Mesendoderm (in vitro differentiated cells): ENCODE data around the gene PLD4.

ENCODE experiments used
- DNase-seq: peaks from one replicate; pipeline ENCODE4 v3.0.0; 2013
- H2AK5ac ChIP-seq: 2 replicates; pipeline ENCODE4 v1.6.1; 2013; ENCODE audit warnings: low read length, inconsistent platforms
- H2BK120ac ChIP-seq: 2 replicates; pipeline ENCODE4 v1.6.1; 2013; ENCODE audit warnings: low read depth, mild to moderate bottlenecking, low read length, moderate library complexity, mixed read lengths
- H2BK15ac ChIP-seq: replicated peaks from 2 replicates; pipeline ENCODE4 v1.6.1; 2013; ENCODE audit warnings: low read depth, mild to moderate bottlenecking, moderate library complexity
- H2BK5ac ChIP-seq: 2 replicates; pipeline ENCODE4 v1.6.1; 2013; ENCODE audit warnings: low read length, inconsistent platforms
- H3K18ac ChIP-seq: 2 replicates; pipeline ENCODE4 v1.6.1; 2013; ENCODE audit warnings: mild to moderate bottlenecking, low read length, mixed read lengths
- H3K23ac ChIP-seq: one replicate; pipeline ENCODE4 v1.6.1; 2013; ENCODE audit warnings: low read length
- H3K27ac ChIP-seq: 2 replicates; pipeline ENCODE4 v1.5.1; 2013; ENCODE audit warnings: low read depth, mild to moderate bottlenecking, inconsistent platforms, low read length, moderate library complexity
- H3K27me3 ChIP-seq: 2 replicates; pipeline ENCODE4 v1.6.1; 2013; ENCODE audit warnings: low read length, control low read depth, mild to moderate bottlenecking, inconsistent platforms; ENCODE audit not compliant: insufficient read depth, poor library complexity
- H3K36me3 ChIP-seq: 2 replicates; pipeline ENCODE4 v1.6.1; 2013; ENCODE audit warnings: low read length, inconsistent platforms; ENCODE audit not compliant: control insufficient read depth, insufficient read depth
- H3K4ac ChIP-seq: one replicate; pipeline ENCODE4 v1.6.1; 2013; ENCODE audit warnings: low read depth, mild to moderate bottlenecking, low read length, moderate library complexity
- H3K4me1 ChIP-seq: 2 replicates; pipeline ENCODE4 v1.6.1; 2013; ENCODE audit warnings: low read depth, low read length, inconsistent platforms; ENCODE audit not compliant: control insufficient read depth
- H3K4me2 ChIP-seq: 2 replicates; pipeline ENCODE4 v1.6.1; 2013; ENCODE audit warnings: low read length
- H3K4me3 ChIP-seq: 2 replicates; pipeline ENCODE4 v1.5.1; 2013; ENCODE audit warnings: mild to moderate bottlenecking, low read length
- H3K56ac ChIP-seq: one replicate; pipeline ENCODE4 v1.6.1; 2013; ENCODE audit warnings: low read length
- H3K79me1 ChIP-seq: 2 replicates; pipeline ENCODE4 v1.6.1; 2013; ENCODE audit warnings: low read length, inconsistent platforms
- H3K79me2 ChIP-seq: 2 replicates; pipeline ENCODE4 v1.6.1; 2013; ENCODE audit warnings: mild to moderate bottlenecking, low read length; ENCODE audit not compliant: control insufficient read depth, insufficient read depth
- H3K9ac ChIP-seq: 2 replicates; pipeline ENCODE4 v1.6.1; 2013; ENCODE audit warnings: low read length, inconsistent platforms
- H4K5ac ChIP-seq: one replicate; pipeline ENCODE4 v1.6.1; 2013; ENCODE audit warnings: low read length
- H4K8ac ChIP-seq: one replicate; pipeline ENCODE4 v1.6.1; 2013; ENCODE audit warnings: low read depth, mild to moderate bottlenecking, control low read depth, low read length, moderate library complexity
- WGBS: extraction: QIAGEN DNeasy Blood & Tissue Kit; methylation state at CpG from one replicate; pipeline ENCODE4 v1.1.7; 2013; ENCODE audit warnings: low lambda C conversion rate, missing lambda C conversion rate; ENCODE audit not compliant: insufficient coverage; ENCODE audit errors: extremely low coverage; 5-methylcytosine and 5-hydroxymethylcytosine counted together

The PLD4 gene

GRCh38 chr14:104932676-104933631, 8.3 kb downstream of the PLD4 start:
- Histone ChIP-seq H3K9ac (peak overlapping the region; percentile 21), H3K4ac (peak overlapping the region; percentile 22), H3K23ac (no peak overlapping the region), H3K18ac (peak overlapping the region; percentile 15), H3K56ac (peak overlapping the region; percentile 56), H3K36me3 (no peaks in the 10 kb centered on the region), H4K8ac (no peak overlapping the region), H3K79me1 (no peaks in the 10 kb centered on the region), H2BK15ac (no peak overlapping the region), H2AK5ac (no peak overlapping the region), H3K79me2 (no peaks in the 10 kb centered on the region), H3K4me3 (no peak overlapping the region), H3K27ac (no peak overlapping the region), H3K4me2 (peak overlapping the region; percentile 18), H3K4me1 (no peaks in the 10 kb centered on the region), H2BK5ac (no peak overlapping the region), H3K27me3 (peaks cover 33% of the 10 kb centered on the region), H4K5ac (no peak overlapping the region), H2BK120ac (no peak overlapping the region)
- WGBS = no CpG with 5 or more reads among the region's 100 CpGs
- peak; percentile 77 for DNase-seq

GRCh38 chr14:104933746-104934733, 9.4 kb downstream of the PLD4 start:
- no CpG with 5 or more reads among the region's 42 CpGs for WGBS
- Histone ChIP-seq H3K18ac (no peak overlapping the region), H2BK15ac (no peak overlapping the region), H4K8ac (no peak overlapping the region), H3K27ac (no peak overlapping the region), H3K27me3 (peaks cover 34% of the 10 kb centered on the region), H3K4ac (no peak overlapping the region), H3K36me3 (no peaks in the 10 kb centered on the region), H2AK5ac (no peak overlapping the region), H3K4me1 (no peaks in the 10 kb centered on the region), H3K4me3 (no peak overlapping the region), H3K9ac (no peak overlapping the region), H3K4me2 (no peak overlapping the region), H3K79me2 (no peaks in the 10 kb centered on the region), H3K23ac (no peak overlapping the region), H2BK120ac (no peak overlapping the region), H3K56ac (no peak overlapping the region), H4K5ac (no peak overlapping the region), H2BK5ac (no peak overlapping the region), H3K79me1 (no peaks in the 10 kb centered on the region)
- no peak for DNase-seq

GRCh38 chr14:104935026-104935650, 10.5 kb downstream of the PLD4 start:
- no peak overlapping the region for H3K4me2 ChIP-seq
- H3K27ac ChIP-seq = no peak overlapping the region
- H3K56ac ChIP-seq = no peak overlapping the region
- H3K27me3 ChIP-seq = peaks cover 31% of the 10 kb centered on the region
- H3K4ac ChIP-seq = no peak overlapping the region
- no peak overlapping the region for H2AK5ac ChIP-seq
- no peaks in the 10 kb centered on the region for H3K79me1 ChIP-seq
- no peak overlapping the region for H3K4me3 ChIP-seq
- H4K8ac ChIP-seq = no peak overlapping the region
- no peaks in the 10 kb centered on the region for H3K36me3 ChIP-seq
- no peaks in the 10 kb centered on the region for H3K79me2 ChIP-seq
- H3K4me1 ChIP-seq = no peaks in the 10 kb centered on the region
- no peak overlapping the region for H2BK5ac ChIP-seq
- H3K23ac ChIP-seq = no peak overlapping the region
- no peak overlapping the region for H2BK120ac ChIP-seq
- no CpG with 5 or more reads among the region's 3 CpGs for WGBS
- DNase-seq = no peak
- H4K5ac ChIP-seq = no peak overlapping the region
- H3K9ac ChIP-seq = no peak overlapping the region
- H2BK15ac ChIP-seq = no peak overlapping the region
- H3K18ac ChIP-seq = no peak overlapping the region

- no peak overlapping the region for H3K4ac ChIP-seq
- no peak for DNase-seq
- no peak overlapping the region for H4K8ac ChIP-seq
These were observed 11.3 kb downstream of the PLD4 start for GRCh38 chr14:104935955-104936354.

GRCh38 chr14:104936361-104937155, 11.9 kb downstream of the PLD4 start:
- Histone ChIP-seq H3K27ac (no peak overlapping the region), H2BK5ac (no peak overlapping the region), H4K5ac (no peak overlapping the region), H3K9ac (no peak overlapping the region), H3K4me2 (no peak overlapping the region), H4K8ac (no peak overlapping the region), H2BK120ac (no peak overlapping the region), H2BK15ac (no peak overlapping the region), H3K79me2 (no peaks in the 10 kb centered on the region), H3K4me3 (no peak overlapping the region), H3K27me3 (peaks cover 28% of the 10 kb centered on the region), H3K4me1 (no peaks in the 10 kb centered on the region), H3K79me1 (no peaks in the 10 kb centered on the region), H3K23ac (no peak overlapping the region), H3K56ac (no peak overlapping the region), H3K36me3 (no peaks in the 10 kb centered on the region), H3K18ac (no peak overlapping the region), H3K4ac (no peak overlapping the region), H2AK5ac (no peak overlapping the region)
- DNase-seq = no peak
- WGBS = no CpG with 5 or more reads among the region's 10 CpGs

More at GRCh38 chr14:104935955-104936354, 11.3 kb downstream of the PLD4 start:
- Histone ChIP-seq H2BK15ac (no peak overlapping the region), H3K4me1 (no peaks in the 10 kb centered on the region), H3K27me3 (peaks cover 30% of the 10 kb centered on the region), H4K5ac (no peak overlapping the region), H3K56ac (no peak overlapping the region), H3K4me2 (no peak overlapping the region), H3K27ac (no peak overlapping the region), H2BK120ac (no peak overlapping the region), H3K36me3 (no peaks in the 10 kb centered on the region), H2AK5ac (no peak overlapping the region), H3K18ac (no peak overlapping the region), H3K4me3 (no peak overlapping the region), H3K79me2 (no peaks in the 10 kb centered on the region), H2BK5ac (no peak overlapping the region), H3K23ac (no peak overlapping the region), H3K79me1 (no peaks in the 10 kb centered on the region), H3K9ac (no peak overlapping the region)
- no CpG with 5 or more reads among the region's 2 CpGs for WGBS
